Naive thymus-derived CD8-positive, alpha-beta T cell (primary cell): ENCODE measurements around the gene KLHDC7A. TPM values are rescaled to one million over a fixed set of nuclear protein-coding genes. Genes with fewer than 3 reads are reported as not detected.

Source experiments
- ATAC-seq, 2 donors: fragments of 150-1000 bp; cut with Tn5 transposase in 1 of 2; sonication (Bioruptor Pico), chemical (Tn5 transposase) in 1 of 2; 1 replicate in 1 of 2; 2 replicates in 1 of 2; pipeline ENCODE4 v1.10.0; 2021; ENCODE audit warnings: mild to moderate bottlenecking in 2 of 2, moderate library complexity in 2 of 2
- POLR2A ChIA-PET: fragments of 350-600 bp; sonication (Branson Sonifier 250); formaldehyde crosslinking; loops from one replicate; lab custom pipeline; 2021; ENCODE audit warnings: antibody characterized with exemption; lab: Charles Lee
- DNase-seq, 10 donors: peaks; one replicate each; pipeline versions ENCODE4 v3.0.0 to v3.0.0-alpha.2; 2020 to 2022
- H3K27ac Mint-ChIP-seq, 10 donors: one replicate each; pipeline ENCODE4 v1.8.0; 2020 to 2022; ENCODE audit warnings: mild to moderate bottlenecking in 10 of 10, mixed read lengths in 10 of 10, moderate library complexity in 4 of 10, inconsistent platforms in 1 of 10
- H3K27me3 Mint-ChIP-seq, 5 donors: one replicate each; pipeline ENCODE4 v1.8.0; 2021 to 2022; ENCODE audit warnings: mixed read lengths in 5 of 5
- H3K36me3 Mint-ChIP-seq, 3 donors: one replicate each; pipeline ENCODE4 v1.8.0; 2020 to 2022; ENCODE audit warnings: mixed read lengths in 3 of 3, mild to moderate bottlenecking in 2 of 3, inconsistent platforms in 1 of 3
- H3K4me1 Mint-ChIP-seq, 4 donors: one replicate each; pipeline ENCODE4 v1.8.0; 2021 to 2022; ENCODE audit warnings: mixed read lengths in 4 of 4
- H3K4me3 Mint-ChIP-seq, 10 donors: one replicate each; pipeline ENCODE4 v1.8.0; 2020 to 2022; ENCODE audit warnings: mild to moderate bottlenecking in 10 of 10, mixed read lengths in 10 of 10, moderate library complexity in 6 of 10, inconsistent platforms in 1 of 10
- H3K9me3 Mint-ChIP-seq, 9 donors: one replicate each; pipeline ENCODE4 v1.8.0; 2020 to 2022; ENCODE audit warnings: mixed read lengths in 9 of 9, mild to moderate bottlenecking in 3 of 9, inconsistent platforms in 1 of 9, moderate library complexity in 1 of 9
- polyA plus RNA-seq, 3 donors: library from polyadenylated mRNA; unstranded; fragments of 300-500 nt; fragmentation: Illumina TruSeq; gene quantifications; one replicate each; pipeline ENCODE4 v1.2.3, GENCODE V29; 2021
- total RNA-seq, 8 experiments: library from RNA in 2 of 8; stranded (reverse) in 2 of 8; gene quantifications; one replicate each; pipeline ENCODE4 v1.2.3 and lab custom pipeline; 2021 to 2026

KLHDC7A gene
- total and polyA plus RNA-seq, 5 experiments from 2014 or later: not detected

- H3K27me3 Mint-ChIP-seq: peaks cover 6 to 76% (median 15%) of the 10 kb centered on the region in 5 donors
- POLR2A ChIA-PET: no interaction called here
- H3K36me3 Mint-ChIP-seq: no peaks in the 10 kb centered on the region
- DNase-seq: no peak
- H3K4me1 Mint-ChIP-seq: no peaks in the 10 kb centered on the region
- H3K9me3 Mint-ChIP-seq: no peaks in the 10 kb centered on the region
- H3K4me3 Mint-ChIP-seq: no peak overlapping the region
- H3K27ac Mint-ChIP-seq: no peak overlapping the region
- no peak for ATAC-seq
Measured at GRCh38 chr1:18526436-18527275, 45.9 kb downstream of the KLHDC7A start.

DNA sequence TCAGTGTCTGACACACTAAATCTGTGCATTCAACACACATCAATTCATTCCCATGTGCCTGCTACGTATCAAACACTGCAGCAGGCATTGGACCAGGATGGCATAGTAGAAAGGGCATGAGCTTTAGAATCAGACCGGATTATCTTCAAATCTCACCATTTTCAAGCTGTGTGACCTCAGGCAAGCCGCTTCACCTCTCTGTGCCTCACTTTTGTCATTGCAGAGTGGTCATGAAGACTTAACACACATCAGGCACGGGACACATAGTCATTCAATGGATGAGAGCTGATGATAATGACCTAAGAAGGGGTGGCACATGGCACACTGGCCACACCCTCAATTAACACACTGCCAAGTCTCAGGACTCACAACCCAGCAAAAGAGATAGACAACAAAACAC lies 46.8 kb downstream of the KLHDC7A start:
- ATAC-seq: no peak
- Mint-ChIP-seq H3K36me3 (no peaks in the 10 kb centered on the region), H3K4me3 (no peak overlapping the region), H3K9me3 (no peaks in the 10 kb centered on the region), H3K27ac (no peak overlapping the region), H3K27me3 (peaks cover 7 to 72% (median 15%) of the 10 kb centered on the region in 5 donors), H3K4me1 (no peaks in the 10 kb centered on the region)
- no peak for DNase-seq
- POLR2A ChIA-PET: no interaction called here

DNA sequence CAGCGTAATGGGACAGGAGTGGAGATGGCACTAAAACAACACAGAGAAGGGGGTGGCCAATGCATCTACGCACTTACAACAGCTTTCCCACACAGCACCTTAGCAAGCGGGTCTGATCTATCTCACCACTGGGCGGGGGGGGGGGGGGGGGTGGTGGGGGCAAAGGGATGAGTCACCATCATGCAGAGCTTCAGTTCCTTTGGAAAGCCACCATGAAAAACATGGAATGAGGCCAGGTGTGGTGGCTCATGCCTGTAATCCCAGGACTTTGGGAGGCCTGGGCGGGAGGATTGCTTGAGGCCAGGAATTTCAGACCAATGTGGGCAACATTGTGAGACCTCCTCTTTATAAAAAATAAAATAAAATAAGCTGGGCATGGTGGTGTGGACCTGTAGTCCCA lies 47.2 kb downstream of the KLHDC7A start:
- DNase-seq: no peak
- H3K36me3 Mint-ChIP-seq: no peaks in the 10 kb centered on the region
- H3K4me1 Mint-ChIP-seq: no peaks in the 10 kb centered on the region
- ATAC-seq: no peak
- H3K4me3 Mint-ChIP-seq: no peak overlapping the region
- H3K9me3 Mint-ChIP-seq: no peaks in the 10 kb centered on the region
- POLR2A ChIA-PET: no interaction called here
- H3K27ac Mint-ChIP-seq: no peak overlapping the region
- peaks cover 9 to 69% (median 18%) of the 10 kb centered on the region in 5 donors for H3K27me3 Mint-ChIP-seq

DNA sequence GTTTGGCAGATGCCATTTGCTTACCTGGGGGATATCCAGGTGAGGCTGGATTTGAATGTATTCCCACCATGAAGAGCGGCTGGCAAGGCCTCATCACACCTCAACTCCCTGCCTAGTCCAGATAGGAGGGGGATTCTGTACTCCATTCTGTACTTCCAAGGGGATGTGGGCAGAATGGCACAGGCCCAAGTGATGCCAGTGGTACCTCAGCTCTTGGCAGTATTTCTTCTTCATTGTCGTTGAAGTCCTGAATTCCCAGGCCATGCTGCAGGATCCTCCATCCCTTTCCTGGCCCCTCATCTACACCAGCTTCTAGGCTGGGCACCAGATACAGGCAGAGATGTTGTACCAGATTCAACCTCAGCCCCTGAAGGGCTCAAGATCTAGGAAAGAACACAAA lies 47.9 kb downstream of the KLHDC7A start:
- POLR2A ChIA-PET: no interaction called here
- Mint-ChIP-seq H3K27me3 (peaks cover 12 to 62% (median 20%) of the 10 kb centered on the region in 5 donors), H3K4me1 (no peaks in the 10 kb centered on the region), H3K9me3 (no peaks in the 10 kb centered on the region), H3K4me3 (no peak overlapping the region), H3K27ac (no peak overlapping the region), H3K36me3 (no peaks in the 10 kb centered on the region)
- ATAC-seq (no peak), DNase-seq (no peak)

DNA sequence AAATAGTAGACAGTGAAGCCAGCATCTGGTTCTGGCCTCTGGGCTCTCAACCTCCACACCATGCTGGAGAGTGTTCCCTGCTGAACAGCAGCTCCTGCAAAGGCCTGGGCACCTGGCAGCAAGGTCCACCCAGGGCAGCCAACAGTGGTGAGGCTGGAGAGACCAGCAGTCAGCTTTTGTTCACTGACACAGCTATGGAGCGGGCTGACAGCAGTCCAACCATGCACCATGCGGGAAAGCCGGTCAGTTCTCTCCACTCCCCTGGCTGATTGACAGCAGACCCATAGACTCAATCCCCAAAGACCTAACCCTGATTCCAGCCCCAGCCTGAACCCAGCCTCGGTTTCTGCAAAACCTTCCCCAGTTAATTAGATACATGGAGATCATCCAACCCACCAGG lies 49.0 kb downstream of the KLHDC7A start:
- H3K9me3 Mint-ChIP-seq: no peaks in the 10 kb centered on the region
- DNase-seq (no peak), ATAC-seq (no peak)
- POLR2A ChIA-PET: no interaction called here
- H3K4me1 Mint-ChIP-seq: no peaks in the 10 kb centered on the region
- H3K36me3 Mint-ChIP-seq: no peaks in the 10 kb centered on the region
- H3K27me3 Mint-ChIP-seq: peaks cover 13 to 59% (median 22%) of the 10 kb centered on the region in 5 donors
- H3K27ac Mint-ChIP-seq: no peak overlapping the region
- no peak overlapping the region for H3K4me3 Mint-ChIP-seq

DNA sequence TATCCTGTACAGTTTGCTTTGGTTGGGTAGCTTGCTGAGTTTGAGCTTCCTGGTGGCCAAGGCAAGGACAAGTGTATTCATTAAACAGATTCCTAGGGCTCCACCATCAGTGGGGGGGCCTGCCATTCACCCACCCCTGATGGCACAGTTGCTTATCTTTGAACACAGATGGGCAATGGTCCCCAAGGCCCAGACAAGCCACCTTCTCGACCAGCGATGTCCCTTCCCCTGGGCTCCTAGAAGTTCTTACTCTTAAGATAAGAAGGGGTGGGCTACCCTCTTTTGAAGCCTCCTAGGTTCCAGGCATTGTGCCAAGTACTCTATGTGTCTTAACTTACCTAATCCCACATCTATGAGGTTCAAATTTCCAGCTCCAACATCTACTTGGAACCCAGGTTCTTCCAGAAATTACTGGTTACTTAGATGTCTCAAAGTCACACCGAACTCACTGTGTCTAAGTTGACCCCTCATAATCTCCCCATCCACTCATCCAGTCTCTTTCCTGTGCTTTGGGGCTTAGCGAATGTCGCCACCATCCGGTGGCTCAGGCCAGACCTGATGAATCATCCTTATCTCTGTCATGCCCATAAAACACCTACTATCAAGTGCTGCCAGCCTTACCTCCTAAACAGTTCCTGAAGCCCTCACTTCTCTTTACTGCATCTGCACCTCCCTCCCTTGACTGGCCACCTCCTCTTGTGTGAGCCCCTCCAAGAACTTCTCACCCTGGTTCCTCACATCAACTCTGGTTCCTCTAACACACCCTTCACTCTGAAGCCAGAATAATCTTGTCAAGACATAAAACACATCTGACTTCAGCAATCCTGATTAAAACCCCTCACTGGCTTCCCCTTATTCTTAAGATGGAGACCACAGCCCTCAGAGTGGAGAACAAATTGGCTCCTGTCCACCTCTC lies 50.1 kb downstream of the KLHDC7A start:
- Mint-ChIP-seq H3K4me3 (no peak overlapping the region), H3K4me1 (no peaks in the 10 kb centered on the region), H3K27me3 (peaks cover 13 to 61% (median 22%) of the 10 kb centered on the region in 5 donors), H3K9me3 (no peaks in the 10 kb centered on the region), H3K27ac (peak overlapping the region in 1 of 10 donors; percentile 29), H3K36me3 (no peaks in the 10 kb centered on the region)
- POLR2A ChIA-PET: no interaction called here
- ATAC-seq (no peak), DNase-seq (no peak)

DNA sequence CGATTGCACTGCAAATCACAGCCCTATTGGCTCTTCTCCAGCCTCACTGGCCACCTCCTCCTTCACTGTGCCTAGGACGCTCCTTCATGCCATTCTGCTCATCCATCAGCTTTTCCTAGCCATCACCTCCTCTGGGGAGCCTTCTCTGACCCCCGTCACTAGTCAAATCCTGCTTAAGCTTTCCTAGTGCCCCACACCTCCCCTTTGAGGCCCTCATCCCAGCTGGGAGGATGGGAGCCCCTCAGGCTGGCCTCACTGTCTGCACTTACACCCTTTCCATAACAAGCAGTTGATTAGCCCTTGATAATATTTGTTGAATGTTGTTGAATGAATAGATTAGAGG lies 50.7 kb downstream of the KLHDC7A start:
- ATAC-seq: no peak
- Mint-ChIP-seq H3K36me3 (no peaks in the 10 kb centered on the region), H3K27me3 (peaks cover 13 to 60% (median 22%) of the 10 kb centered on the region in 5 donors), H3K4me1 (no peaks in the 10 kb centered on the region), H3K4me3 (no peak overlapping the region), H3K9me3 (no peaks in the 10 kb centered on the region), H3K27ac (peak overlapping the region in 1 of 10 donors; percentile 29)
- POLR2A ChIA-PET: no interaction called here
- DNase-seq: no peak

- Mint-ChIP-seq H3K27ac (no peak overlapping the region), H3K27me3 (peaks cover 15 to 57% (median 27%) of the 10 kb centered on the region in 5 donors), H3K9me3 (no peaks in the 10 kb centered on the region), H3K36me3 (no peaks in the 10 kb centered on the region), H3K4me1 (no peaks in the 10 kb centered on the region), H3K4me3 (no peak overlapping the region)
- no peak for ATAC-seq
- DNase-seq: no peak
- POLR2A ChIA-PET: no interaction called here
Measured at GRCh38 chr1:18532390-18533170, 51.9 kb downstream of the KLHDC7A start.

DNA sequence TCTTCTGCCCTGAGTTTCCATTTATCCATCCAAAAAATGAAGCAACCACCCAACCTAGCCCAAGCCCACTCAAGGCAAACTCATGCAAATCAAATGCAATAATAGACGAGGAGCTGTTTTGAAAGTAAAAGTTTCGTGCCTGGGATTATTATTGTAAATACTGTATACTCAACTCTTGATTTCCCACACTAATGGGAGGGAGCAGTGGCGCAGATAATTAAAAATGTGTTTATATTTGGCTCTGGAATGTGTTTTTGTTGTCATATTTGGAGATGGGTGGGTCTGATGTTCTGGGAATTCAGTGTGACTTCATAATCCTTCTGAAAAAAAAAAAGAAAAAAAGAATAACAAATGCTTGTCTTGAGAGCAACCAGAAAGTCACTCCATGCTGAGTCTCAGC lies 52.5 kb downstream of the KLHDC7A start:
- Mint-ChIP-seq H3K27me3 (peaks cover 18 to 61% (median 28%) of the 10 kb centered on the region in 5 donors), H3K4me3 (no peak overlapping the region), H3K9me3 (no peaks in the 10 kb centered on the region), H3K27ac (no peak overlapping the region), H3K4me1 (no peaks in the 10 kb centered on the region), H3K36me3 (no peaks in the 10 kb centered on the region)
- DNase-seq (no peak), ATAC-seq (no peak)
- POLR2A ChIA-PET: no interaction called here

- Mint-ChIP-seq H3K36me3 (no peaks in the 10 kb centered on the region), H3K27me3 (peaks cover 21 to 75% (median 38%) of the 10 kb centered on the region in 5 donors), H3K27ac (no peak overlapping the region), H3K4me1 (peaks cover 0 to 1% (median 0%) of the 10 kb centered on the region in 4 donors), H3K4me3 (no peak overlapping the region), H3K9me3 (no peaks in the 10 kb centered on the region)
- peak in 1 of 10 donors; percentile 3 for DNase-seq
- no peak for ATAC-seq
- POLR2A ChIA-PET: no interaction called here
Measured at GRCh38 chr1:18534810-18535205, 54.1 kb downstream of the KLHDC7A start.
